ENCODE data around the gene LAMB4. TPM values are rescaled to one million over a fixed set of nuclear protein-coding genes. Genes with fewer than 3 reads are reported as not detected.

Gene LAMB4
- total RNA-seq, 2 experiments from 2014 or later: not detected

- Mint-ChIP-seq H3K4me1 (ENCODE audit: low read depth) (no peaks in the 10 kb centered on the region), H3K4me3 (no peak overlapping the region), H3K27ac (no peak overlapping the region), H3K27me3 (peaks cover 7% of the 10 kb centered on the region), H3K9me3 (no peaks in the 10 kb centered on the region), H3K36me3 (no peaks in the 10 kb centered on the region)
- intact Hi-C loops (cut with micrococcal nuclease): no loop called here
- ChIA-PET POLR2A (no interaction called here), CTCF (no interaction called here)
- no peak for DNase-seq
Observed at GRCh38 chr7:108094933-108095710, 35.0 kb downstream of the LAMB4 start.

- intact Hi-C loops (cut with micrococcal nuclease): no loop called here
- Mint-ChIP-seq H3K27ac (no peak overlapping the region), H3K9me3 (no peaks in the 10 kb centered on the region), H3K4me3 (no peak overlapping the region), H3K27me3 (peaks cover 7% of the 10 kb centered on the region), H3K36me3 (no peaks in the 10 kb centered on the region), H3K4me1 (ENCODE audit: low read depth) (no peaks in the 10 kb centered on the region)
- ChIA-PET POLR2A (no interaction called here), CTCF (no interaction called here)
- DNase-seq: no peak
Observed at GRCh38 chr7:108094346-108094745, 35.8 kb downstream of the LAMB4 start.

GRCh38 chr7:108093851-108094331 lies 36.3 kb downstream of the LAMB4 start:
- Mint-ChIP-seq H3K4me3 (no peak overlapping the region), H3K27ac (no peak overlapping the region), H3K27me3 (peaks cover 7% of the 10 kb centered on the region), H3K9me3 (no peaks in the 10 kb centered on the region), H3K4me1 (ENCODE audit: low read depth) (no peaks in the 10 kb centered on the region), H3K36me3 (no peaks in the 10 kb centered on the region)
- POLR2A ChIA-PET: no interaction called here
- intact Hi-C loops (cut with micrococcal nuclease): no loop called here
- DNase-seq: no peak
- CTCF ChIA-PET: no interaction called here

GRCh38 chr7:108093341-108093740 lies 36.8 kb downstream of the LAMB4 start:
- H3K9me3 Mint-ChIP-seq: no peaks in the 10 kb centered on the region

GRCh38 chr7:108091461-108091831 lies 38.7 kb downstream of the LAMB4 start:
- ChIA-PET CTCF (no interaction called here), POLR2A (no interaction called here)
- Mint-ChIP-seq H3K4me3 (no peak overlapping the region), H3K4me1 (ENCODE audit: low read depth) (no peaks in the 10 kb centered on the region), H3K27ac (no peak overlapping the region), H3K27me3 (peaks cover 7% of the 10 kb centered on the region), H3K9me3 (no peaks in the 10 kb centered on the region), H3K36me3 (no peaks in the 10 kb centered on the region)
- no peak for DNase-seq
- intact Hi-C loops (cut with micrococcal nuclease): no loop called here

More at GRCh38 chr7:108093341-108093740, 36.8 kb downstream of the LAMB4 start:
- intact Hi-C loops (cut with micrococcal nuclease): no loop called here
- Mint-ChIP-seq H3K27me3 (peaks cover 7% of the 10 kb centered on the region), H3K4me1 (ENCODE audit: low read depth) (no peaks in the 10 kb centered on the region), H3K4me3 (no peak overlapping the region), H3K36me3 (no peaks in the 10 kb centered on the region), H3K27ac (no peak overlapping the region)
- CTCF ChIA-PET: no interaction called here
- DNase-seq: no peak
- POLR2A ChIA-PET: no interaction called here

- Mint-ChIP-seq H3K27ac (no peak overlapping the region), H3K4me1 (ENCODE audit: low read depth) (no peaks in the 10 kb centered on the region), H3K9me3 (no peaks in the 10 kb centered on the region), H3K27me3 (peaks cover 7% of the 10 kb centered on the region), H3K36me3 (no peaks in the 10 kb centered on the region), H3K4me3 (no peak overlapping the region)
- CTCF ChIA-PET: no interaction called here
- DNase-seq: no peak
- POLR2A ChIA-PET: no interaction called here
- intact Hi-C loops (cut with micrococcal nuclease): no loop called here
Observed at GRCh38 chr7:108090791-108091460, 39.2 kb downstream of the LAMB4 start.

GRCh38 chr7:108089381-108089780 lies 40.8 kb downstream of the LAMB4 start:
- no peak overlapping the region for H3K4me3 Mint-ChIP-seq
- H3K36me3 Mint-ChIP-seq: no peaks in the 10 kb centered on the region
- H3K4me1 Mint-ChIP-seq (ENCODE audit: low read depth): no peaks in the 10 kb centered on the region
- DNase-seq: no peak
- CTCF ChIA-PET: no interaction called here
- peaks cover 7% of the 10 kb centered on the region for H3K27me3 Mint-ChIP-seq
- intact Hi-C loops (cut with micrococcal nuclease): no loop called here
- H3K9me3 Mint-ChIP-seq: no peaks in the 10 kb centered on the region
- no peak overlapping the region for H3K27ac Mint-ChIP-seq
- POLR2A ChIA-PET: no interaction called here

GRCh38 chr7:108088729-108089128 lies 41.4 kb downstream of the LAMB4 start:
- no peaks in the 10 kb centered on the region for H3K9me3 Mint-ChIP-seq
- peaks cover 5% of the 10 kb centered on the region for H3K27me3 Mint-ChIP-seq
- no peak overlapping the region for H3K27ac Mint-ChIP-seq
- intact Hi-C loops (cut with micrococcal nuclease): no loop called here
- H3K36me3 Mint-ChIP-seq: no peaks in the 10 kb centered on the region
- no peak for DNase-seq
- H3K4me3 Mint-ChIP-seq: no peak overlapping the region
- H3K4me1 Mint-ChIP-seq (ENCODE audit: low read depth): no peaks in the 10 kb centered on the region
- ChIA-PET POLR2A (no interaction called here), CTCF (no interaction called here)

GRCh38 chr7:108087778-108088177 lies 42.4 kb downstream of the LAMB4 start:
- no peaks in the 10 kb centered on the region for H3K36me3 Mint-ChIP-seq
- no peak overlapping the region for H3K4me3 Mint-ChIP-seq
- no peak overlapping the region for H3K27ac Mint-ChIP-seq
- H3K4me1 Mint-ChIP-seq (ENCODE audit: low read depth): no peaks in the 10 kb centered on the region
- intact Hi-C loops (cut with micrococcal nuclease): no loop called here
- ChIA-PET POLR2A (no interaction called here), CTCF (no interaction called here)
- H3K9me3 Mint-ChIP-seq: no peaks in the 10 kb centered on the region
- no peak for DNase-seq
- H3K27me3 Mint-ChIP-seq: peaks cover 5% of the 10 kb centered on the region

- DNase-seq: no peak
- Mint-ChIP-seq H3K4me1 (ENCODE audit: low read depth) (no peaks in the 10 kb centered on the region), H3K36me3 (no peaks in the 10 kb centered on the region), H3K9me3 (no peaks in the 10 kb centered on the region), H3K27me3 (peaks cover 5% of the 10 kb centered on the region), H3K4me3 (no peak overlapping the region), H3K27ac (no peak overlapping the region)
- ChIA-PET CTCF (no interaction called here), POLR2A (no interaction called here)
- intact Hi-C loops (cut with micrococcal nuclease): no loop called here
Observed at GRCh38 chr7:108086962-108087361, 43.2 kb downstream of the LAMB4 start.

- H3K27ac Mint-ChIP-seq: no peak overlapping the region
- ChIA-PET POLR2A (no interaction called here), CTCF (no interaction called here)
- H3K4me3 Mint-ChIP-seq: no peak overlapping the region
- H3K4me1 Mint-ChIP-seq (ENCODE audit: low read depth): no peaks in the 10 kb centered on the region
- peaks cover 3% of the 10 kb centered on the region for H3K9me3 Mint-ChIP-seq
- intact Hi-C loops (cut with micrococcal nuclease): no loop called here
- H3K36me3 Mint-ChIP-seq: no peaks in the 10 kb centered on the region
- DNase-seq: no peak
- peaks cover 4% of the 10 kb centered on the region for H3K27me3 Mint-ChIP-seq
Observed at GRCh38 chr7:108086546-108086945, 43.6 kb downstream of the LAMB4 start.

GRCh38 chr7:108083980-108084379 lies 46.2 kb downstream of the LAMB4 start:
- no peak overlapping the region for H3K4me3 Mint-ChIP-seq
- H3K36me3 Mint-ChIP-seq: no peaks in the 10 kb centered on the region
- intact Hi-C loops (cut with micrococcal nuclease): no loop called here

More at GRCh38 chr7:108083980-108084379, 46.2 kb downstream of the LAMB4 start:
- Mint-ChIP-seq H3K9me3 (peaks cover 8% of the 10 kb centered on the region), H3K4me1 (ENCODE audit: low read depth) (no peaks in the 10 kb centered on the region), H3K27me3 (no peaks in the 10 kb centered on the region), H3K27ac (no peak overlapping the region)
- CTCF ChIA-PET: no interaction called here
- POLR2A ChIA-PET: no interaction called here
- DNase-seq: no peak
